Measurements from ENCODE around the gene PNMA8B.
"Not testable (repeated sequence)": the region's sequence is repeated elsewhere in the genome, so short reads cannot be mapped to it uniquely, and the experiment has no call there.

PNMA8B gene

GRCh38 chr19:46495786-46496099, at the start of gene PNMA8B:
TSS of gene PNMA8B (minus strand) at chr19:46495867. CDS start at chr19:46495465, 402 bp downstream.
- no peak for DNase-seq (ENCODE audit: low read depth in 3 of 3, low spot score in 1 of 3)

- DNase-seq (ENCODE audit: low read depth in 3 of 3, low spot score in 1 of 3): no peak
Measured at GRCh38 chr19:46544651-46545050, 49.0 kb upstream of the PNMA8B start.

GRCh38 chr19:46542428-46543230, 47.0 kb upstream of the PNMA8B start:
- peak; percentile 51 to 65 (median 63) for DNase-seq (ENCODE audit: low read depth in 3 of 3, low spot score in 1 of 3)

GRCh38 chr19:46537136-46538097, 41.8 kb upstream of the PNMA8B start:
- peak; percentile 20 to 65 (median 48) for DNase-seq (ENCODE audit: low read depth in 3 of 3, low spot score in 1 of 3)

GRCh38 chr19:46536391-46536790, 40.7 kb upstream of the PNMA8B start:
- DNase-seq (ENCODE audit: low read depth in 3 of 3, low spot score in 1 of 3): no peak

GRCh38 chr19:46533621-46534081, 38.0 kb upstream of the PNMA8B start:
- no peak for DNase-seq (ENCODE audit: low read depth in 3 of 3, low spot score in 1 of 3)

- DNase-seq (ENCODE audit: low read depth in 3 of 3, low spot score in 1 of 3): no peak
Measured at GRCh38 chr19:46533078-46533620, 37.5 kb upstream of the PNMA8B start.

- no peak for DNase-seq (ENCODE audit: low read depth in 3 of 3, low spot score in 1 of 3)
Measured at GRCh38 chr19:46530636-46531035, 35.0 kb upstream of the PNMA8B start.

- peak; percentile 45 to 77 (median 63) for DNase-seq (ENCODE audit: low read depth in 3 of 3, low spot score in 1 of 3)
Measured at GRCh38 chr19:46529622-46530451, 34.2 kb upstream of the PNMA8B start.

GRCh38 chr19:46528601-46529590, 33.2 kb upstream of the PNMA8B start:
- no peak for DNase-seq (ENCODE audit: low read depth in 3 of 3, low spot score in 1 of 3)

GRCh38 chr19:46526801-46527200, 31.1 kb upstream of the PNMA8B start:
- not testable (repeated sequence) for DNase-seq (ENCODE audit: low read depth in 3 of 3, low spot score in 1 of 3)

- DNase-seq (ENCODE audit: low read depth in 3 of 3, low spot score in 1 of 3): no peak
Measured at GRCh38 chr19:46524308-46524707, 28.6 kb upstream of the PNMA8B start.

GRCh38 chr19:46522988-46523387, 27.3 kb upstream of the PNMA8B start:
- DNase-seq (ENCODE audit: low read depth in 3 of 3, low spot score in 1 of 3): not testable (repeated sequence)

GRCh38 chr19:46521241-46521868, 25.7 kb upstream of the PNMA8B start:
- DNase-seq (ENCODE audit: low read depth in 3 of 3, low spot score in 1 of 3): no peak

- no peak for DNase-seq (ENCODE audit: low read depth in 3 of 3, low spot score in 1 of 3)
Measured at GRCh38 chr19:46520616-46521015, 24.9 kb upstream of the PNMA8B start.

- DNase-seq (ENCODE audit: low read depth in 3 of 3, low spot score in 1 of 3): no peak
Measured at GRCh38 chr19:46517471-46517870, 21.8 kb upstream of the PNMA8B start.

- no peak for DNase-seq (ENCODE audit: low read depth in 3 of 3, low spot score in 1 of 3)
Measured at GRCh38 chr19:46515879-46516350, 20.2 kb upstream of the PNMA8B start.

GRCh38 chr19:46515290-46515609, 19.6 kb upstream of the PNMA8B start:
- no peak for DNase-seq (ENCODE audit: low read depth in 3 of 3, low spot score in 1 of 3)

Data from stimulated activated CD4-positive, alpha-beta T cell treated with anti-CD3 and anti-CD28 coated beads, TNF-alpha, amount 100 ng/mL, for 1 hour (primary cell).